NCI-H446 treated with DMSO at 0.1 percent for 48 hours (cell line): Measurements from ENCODE around the gene CTXN2.

Experiments
- DNase-seq: peaks from one replicate; lab custom pipeline; 2025; lab: John Stamatoyannopoulos, UW

Gene CTXN2

GRCh38 chr15:48191574-48192225 lies at the start of gene CTXN2:
Gene CTXN2, plus strand, starts transcription at chr15:48191665. Its CDS starts 9,636 bp downstream, at chr15:48201301.
- DNase-seq, result peak; percentile 7

DNA sequence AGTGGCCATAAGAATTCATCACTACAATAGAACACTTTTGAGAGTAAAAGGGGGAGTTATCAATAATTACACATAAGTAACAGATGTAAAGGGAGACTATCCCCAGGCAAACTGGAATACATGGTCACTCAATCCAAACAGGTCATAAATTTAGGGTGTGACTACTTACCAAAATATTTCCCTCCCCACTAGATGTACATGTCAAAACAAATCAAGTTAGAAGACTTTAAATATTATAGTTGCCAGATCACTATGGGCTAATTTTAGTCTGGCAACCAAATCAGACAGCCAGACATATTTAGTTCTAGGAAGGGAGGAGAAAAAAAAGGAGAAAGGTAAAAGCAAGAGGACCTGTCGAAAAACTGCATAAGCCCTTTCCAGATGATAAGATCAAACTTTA lies 47.6 kb upstream of the CTXN2 start:
- DNase-seq, result no peak

GRCh38 chr15:48144889-48145288 lies 46.6 kb upstream of the CTXN2 start:
- no peak for DNase-seq

DNA sequence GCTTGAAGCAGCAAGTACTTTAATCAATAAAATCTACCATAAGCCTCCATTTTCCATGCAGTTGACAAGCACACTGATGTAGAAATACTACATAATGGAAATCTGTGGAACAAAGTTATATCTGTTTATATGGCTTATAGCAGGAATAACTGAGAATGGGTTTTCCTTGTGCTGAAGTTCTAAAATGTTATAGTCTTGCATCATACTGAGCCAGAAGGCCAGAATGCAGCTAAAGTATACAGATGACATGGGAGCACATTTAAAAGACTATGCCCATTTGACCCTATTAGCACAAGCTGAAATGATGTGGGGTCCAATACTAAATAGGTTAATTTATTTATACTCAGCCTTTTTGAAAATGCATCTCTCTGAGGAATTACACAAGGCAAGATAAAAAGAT lies 45.5 kb upstream of the CTXN2 start:
- no peak for DNase-seq

GRCh38 chr15:48147358-48147757 lies 44.1 kb upstream of the CTXN2 start:
- no peak for DNase-seq

DNA sequence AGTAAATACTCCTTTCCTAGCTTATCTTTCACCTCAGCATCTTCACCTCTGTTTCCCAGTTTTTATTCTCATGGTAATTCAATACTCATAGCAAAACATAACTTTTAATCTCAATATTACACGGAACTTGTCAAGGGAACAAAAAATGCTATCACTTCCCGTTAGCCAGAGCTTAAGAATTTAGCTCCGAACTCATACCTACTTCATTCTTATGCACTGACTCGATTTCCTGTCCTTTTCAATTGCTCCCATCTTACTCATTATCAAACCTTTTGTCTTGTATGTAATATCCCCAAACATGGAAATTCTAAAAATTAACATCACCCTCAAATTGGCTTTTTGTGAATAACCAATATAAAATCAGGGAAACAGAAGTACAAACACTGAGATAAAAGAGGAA lies 41.6 kb upstream of the CTXN2 start:
- DNase-seq, result no peak

GRCh38 chr15:48153526-48153925 lies 37.9 kb upstream of the CTXN2 start:
- no peak for DNase-seq

DNA sequence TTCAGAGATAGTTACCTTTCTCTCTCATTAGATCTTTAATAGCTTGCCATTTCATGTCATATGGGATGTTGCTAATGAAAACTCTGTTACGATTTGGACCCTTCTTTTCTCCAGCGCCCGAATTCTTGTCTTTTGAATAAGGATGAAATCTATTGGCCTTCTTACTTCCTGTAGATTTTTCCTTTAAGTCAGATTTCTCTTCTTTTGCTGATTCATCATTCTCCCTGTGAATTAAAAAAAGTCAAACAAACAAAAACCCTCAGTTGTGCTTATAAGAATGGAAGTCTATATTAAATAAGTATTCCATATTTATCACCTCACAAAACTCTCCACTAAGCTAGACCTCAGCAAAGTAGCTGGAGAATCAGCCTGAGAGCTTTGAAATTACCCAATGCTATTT lies 22.8 kb upstream of the CTXN2 start:
- no peak for DNase-seq

- DNase-seq, result no peak
Measured at GRCh38 chr15:48170981-48171380, 20.5 kb upstream of the CTXN2 start.

DNA sequence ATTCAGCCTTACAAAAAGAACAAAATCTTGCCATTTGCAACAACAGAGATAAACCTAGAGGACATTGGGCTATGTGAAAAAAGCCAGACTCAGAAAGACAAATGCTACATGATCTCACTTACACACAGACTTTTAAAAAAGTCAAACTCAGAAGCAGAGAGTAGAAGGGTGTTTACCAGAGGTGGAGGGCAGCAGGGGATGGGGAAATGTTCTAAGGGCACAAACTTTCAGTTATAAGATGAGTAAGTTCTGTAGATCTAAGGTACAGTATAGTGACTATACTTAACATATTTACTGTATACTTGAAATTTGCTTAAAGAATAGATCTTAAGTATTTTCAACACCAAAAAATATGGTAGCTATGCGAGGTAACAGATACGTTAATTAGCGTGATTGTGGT lies 16.3 kb upstream of the CTXN2 start:
- no peak for DNase-seq

DNA sequence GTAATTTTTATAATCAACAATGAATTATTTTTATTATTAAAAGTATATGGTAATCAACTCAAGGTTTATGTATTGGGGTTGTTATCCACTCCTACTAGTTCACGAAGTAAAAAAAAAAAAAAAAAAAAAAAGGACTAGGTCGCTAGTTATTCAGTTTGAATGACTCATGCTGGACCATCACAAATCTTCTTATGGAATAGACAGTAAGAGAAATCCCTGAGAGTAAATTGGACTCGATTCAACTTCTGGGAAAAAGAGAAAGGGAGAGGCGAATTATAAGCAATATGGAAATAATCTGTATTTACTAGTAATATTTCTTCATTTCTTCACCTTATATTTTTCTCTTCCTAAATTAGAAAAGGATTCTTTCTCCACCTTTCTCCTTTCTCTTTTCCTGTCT lies 15.4 kb upstream of the CTXN2 start:
- DNase-seq, result peak; percentile 75

DNA sequence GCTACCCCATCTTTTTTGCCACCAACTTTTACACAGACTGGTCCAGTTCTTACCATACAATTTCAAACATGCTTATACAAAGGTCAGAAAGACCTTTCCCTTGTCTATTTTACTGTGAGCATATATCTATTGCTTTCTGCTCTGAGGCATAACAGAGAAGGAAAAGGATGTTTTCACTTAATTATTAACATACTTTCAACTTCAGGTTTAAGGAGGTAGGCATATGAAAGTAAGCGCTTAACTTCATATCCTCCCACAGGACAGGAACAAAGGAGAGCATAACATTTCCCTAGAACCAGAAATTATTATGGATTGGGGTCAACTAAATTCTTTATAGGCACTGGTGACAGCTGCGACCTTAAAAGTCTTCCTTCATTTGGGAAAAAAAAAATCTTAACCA lies 14.5 kb upstream of the CTXN2 start:
- DNase-seq, result no peak

DNA sequence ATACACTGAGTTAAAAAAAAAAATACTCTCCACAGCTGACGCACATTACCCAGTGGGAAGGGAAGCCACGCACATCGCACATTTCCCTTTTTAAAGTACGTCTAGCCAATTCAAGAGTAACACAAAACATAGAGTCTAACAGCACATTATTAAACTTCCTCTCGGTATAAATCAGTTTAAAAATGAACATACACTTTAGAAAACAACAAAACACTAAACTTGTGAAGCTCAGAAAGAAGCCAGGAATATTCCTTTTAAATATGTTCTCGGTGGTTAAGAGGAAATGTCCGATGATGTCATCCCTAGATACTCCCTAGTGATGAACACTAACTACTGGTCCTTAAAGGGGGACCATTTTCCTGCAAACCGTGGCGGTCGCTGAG lies 14.1 kb upstream of the CTXN2 start:
- peak; percentile 38 for DNase-seq

DNA sequence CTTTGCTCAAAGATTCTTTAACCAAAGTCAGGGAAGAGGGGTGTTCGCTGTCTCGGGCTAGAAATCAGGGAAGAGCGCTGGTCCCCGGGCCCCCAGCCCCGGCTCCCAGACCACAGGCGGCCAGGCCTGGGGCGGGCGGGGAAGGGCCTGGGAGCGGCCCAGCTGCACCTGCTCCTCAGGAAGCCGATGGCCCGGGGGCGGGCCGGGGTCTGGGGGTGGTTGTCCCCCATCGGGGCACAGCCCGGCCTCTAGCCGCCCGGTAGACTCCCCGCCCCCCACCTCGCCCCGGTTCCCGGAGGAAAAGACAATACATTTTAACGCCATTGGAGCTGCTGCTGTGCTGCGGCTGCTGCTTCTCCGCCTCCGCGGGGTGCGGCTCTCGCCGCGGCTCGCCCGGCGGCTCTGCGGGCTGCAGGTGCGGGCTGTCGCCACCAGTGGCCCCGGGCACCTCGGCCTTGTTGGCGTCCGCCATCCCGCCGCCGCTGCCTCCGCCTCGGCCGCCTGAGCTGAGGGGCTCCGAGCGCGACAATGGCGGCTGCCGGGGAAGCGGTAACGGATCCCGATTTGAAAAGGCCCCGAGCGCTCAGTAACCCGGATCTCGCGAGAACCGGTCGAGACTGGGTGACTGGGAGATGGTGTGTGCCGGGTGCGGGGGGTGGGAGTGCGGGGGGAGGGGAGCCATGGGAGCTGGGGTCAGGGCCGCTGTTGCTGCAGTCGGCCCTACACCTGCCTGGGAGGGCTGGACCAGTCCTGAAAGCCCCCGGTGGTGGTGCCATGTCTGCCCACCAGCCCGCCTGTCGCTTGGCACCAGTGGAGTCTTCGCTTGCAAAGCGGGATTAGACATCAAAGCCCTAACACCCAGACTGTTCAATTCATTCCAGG lies 13.5 kb upstream of the CTXN2 start, which contains the start of gene MYEF2:
Gene MYEF2 (minus strand): TSS at position 530 of the 882 bp plus-strand sequence. CDS start 58 bp downstream, at position 472.
- DNase-seq, result peak; percentile 56

DNA sequence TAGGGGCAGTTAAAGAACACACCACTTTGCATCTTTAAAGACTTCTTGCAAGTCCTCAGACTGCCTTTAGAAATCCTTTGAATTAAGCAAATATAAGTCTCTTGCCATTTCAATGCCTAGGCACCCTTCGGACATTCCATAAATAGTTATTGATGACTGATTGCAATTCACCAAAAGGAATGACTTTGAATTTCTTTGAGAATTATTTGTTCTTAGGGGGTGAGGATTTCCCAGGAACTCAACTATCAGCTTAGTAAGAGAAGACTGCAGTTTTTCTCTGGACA lies 12.9 kb upstream of the CTXN2 start:
- no peak for DNase-seq

DNA sequence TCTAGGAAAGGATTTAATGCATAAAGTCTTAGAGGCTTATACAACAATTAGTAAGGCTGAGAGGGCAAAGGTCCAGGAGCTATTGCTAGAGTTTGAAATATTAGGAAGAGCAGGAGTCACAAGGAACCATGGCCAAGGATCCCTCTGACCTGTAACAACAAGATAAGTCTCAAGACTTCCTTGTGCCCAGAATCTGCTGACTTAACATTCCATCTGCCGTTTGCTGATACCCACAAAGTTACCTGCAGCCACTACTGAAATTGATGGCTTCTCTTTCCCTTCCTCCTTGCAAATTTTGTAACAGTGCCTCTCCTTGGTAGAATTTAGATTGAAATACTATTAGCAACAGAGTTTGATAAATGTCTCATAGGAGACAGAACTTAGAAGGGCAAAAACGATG lies 8.7 kb upstream of the CTXN2 start:
- no peak for DNase-seq

GRCh38 chr15:48185529-48185928 lies 5.9 kb upstream of the CTXN2 start:
- DNase-seq, result no peak

DNA sequence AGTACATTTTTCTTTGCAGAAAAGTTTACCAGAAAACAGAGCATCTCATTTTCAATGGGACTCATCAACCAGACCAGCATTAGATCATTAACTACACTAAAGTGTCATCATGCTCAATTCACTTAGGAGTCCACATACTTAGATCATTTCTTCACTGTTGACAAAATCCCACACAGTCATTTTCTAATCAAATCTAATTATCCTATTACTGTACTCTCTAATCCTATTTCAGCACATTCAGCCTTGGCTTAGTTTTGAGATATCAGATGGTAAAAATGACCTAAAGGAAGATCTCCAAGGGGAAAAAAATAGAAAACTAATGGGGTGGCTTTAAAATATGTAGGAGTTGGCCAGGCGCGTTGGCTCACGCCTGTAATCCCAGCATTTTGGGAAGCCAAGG lies 5.2 kb upstream of the CTXN2 start:
- no peak for DNase-seq

GRCh38 chr15:48190932-48191573 lies 412 bp upstream of the CTXN2 start:
- no peak for DNase-seq

DNA sequence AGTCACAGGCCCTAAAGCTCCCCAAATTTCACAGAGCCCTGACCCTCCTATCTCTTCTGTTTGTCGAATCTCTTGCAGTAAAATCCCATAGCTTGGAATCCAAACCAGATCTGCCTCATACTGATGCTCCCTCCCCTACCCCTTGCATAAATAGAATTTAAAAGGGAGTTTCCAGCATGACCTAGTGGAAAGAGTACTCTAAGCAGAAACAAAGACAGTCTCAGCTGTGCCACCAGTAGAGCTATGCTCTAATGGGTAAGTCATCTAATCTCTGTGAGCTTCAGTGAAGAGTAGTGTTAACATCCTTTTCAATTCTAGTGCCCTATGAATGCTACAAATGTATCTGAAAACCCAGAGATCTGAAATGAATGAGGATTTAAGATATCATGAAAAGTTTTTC lies 10.6 kb downstream of the CTXN2 start:
- DNase-seq, result no peak

GRCh38 chr15:48205981-48206380 lies 14.5 kb downstream of the CTXN2 start, which contains the start of gene SLC12A1:
Gene SLC12A1, plus strand, starts transcription at chr15:48206302. Its CDS starts 1,418 bp downstream, at chr15:48207720.
- DNase-seq, result no peak

GRCh38 chr15:48221261-48221660 lies 29.8 kb downstream of the CTXN2 start:
- no peak for DNase-seq

DNA sequence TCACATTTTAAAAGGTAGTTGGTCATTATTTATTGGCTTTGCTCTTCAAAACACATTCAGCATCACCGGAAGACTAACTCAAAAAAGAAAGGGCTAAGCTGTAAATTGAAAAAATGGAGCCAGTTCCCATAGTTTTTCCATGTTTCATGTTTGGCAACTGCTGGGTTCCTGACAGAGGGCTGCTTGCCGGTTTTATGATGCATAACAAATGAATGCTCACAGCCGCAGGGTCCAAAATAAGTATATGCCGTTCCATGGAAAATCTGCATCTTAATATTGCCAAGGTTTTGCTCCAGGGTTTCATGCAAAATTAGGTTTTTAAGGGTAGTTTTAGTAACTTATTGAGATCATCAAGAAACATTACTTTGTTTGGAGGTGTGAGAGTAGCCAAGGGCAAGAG lies 30.4 kb downstream of the CTXN2 start:
- DNase-seq, result peak; percentile 83
